GM12865 (cell line): ENCODE results near the gene BTG4.

Experiments used
- DNase-seq: peaks from one replicate; pipeline ENCODE4 v3.0.0; 2010; ENCODE audit warnings: low read depth
- H3K4me3 ChIP-seq: 2 replicates; pipeline ENCODE4 v1.5.1; 2011; ENCODE audit warnings: mild to moderate bottlenecking, low read depth, low read length, control low read depth
- CTCF ChIP-seq: IDR thresholded peaks from 2 replicates; pipeline ENCODE4 v1.5.1; 2011; ENCODE audit warnings: low read length, control low read depth, low read depth, inconsistent platforms; ENCODE audit not compliant: insufficient read depth; ENCODE audit errors: missing control alignments

The BTG4 gene

GRCh38 chr11:111499483-111499882 lies 12.7 kb downstream of the BTG4 start:
- TF ChIP-seq CTCF: no peak
- no peak overlapping the region for H3K4me3 ChIP-seq
- DNase-seq: no peak

GRCh38 chr11:111494040-111494439 lies 18.1 kb downstream of the BTG4 start:
- no peak for TF ChIP-seq CTCF
- H3K4me3 ChIP-seq: no peak overlapping the region
- no peak for DNase-seq

- H3K4me3 ChIP-seq: no peak overlapping the region
- DNase-seq: no peak
- TF ChIP-seq CTCF: no peak
Measured at GRCh38 chr11:111490496-111490895, 21.7 kb downstream of the BTG4 start.

- TF ChIP-seq CTCF: no peak
- no peak overlapping the region for H3K4me3 ChIP-seq
- DNase-seq: no peak
Measured at GRCh38 chr11:111483431-111483830, 28.8 kb downstream of the BTG4 start.

GRCh38 chr11:111479666-111480065 lies 32.5 kb downstream of the BTG4 start:
- no peak for TF ChIP-seq CTCF
- no peak overlapping the region for H3K4me3 ChIP-seq
- no peak for DNase-seq

- DNase-seq: no peak
- H3K4me3 ChIP-seq: no peak overlapping the region
- TF ChIP-seq CTCF: no peak
Measured at GRCh38 chr11:111477898-111478297, 34.3 kb downstream of the BTG4 start.

GRCh38 chr11:111476956-111477355 lies 35.2 kb downstream of the BTG4 start:
- H3K4me3 ChIP-seq: no peak overlapping the region
- no peak for DNase-seq
- no peak for TF ChIP-seq CTCF
